Measurements from ENCODE around the gene RNU1-4.
"Not testable (repeated sequence)": the region's sequence is repeated elsewhere in the genome, so short reads cannot be mapped to it uniquely, and the experiment has no call there.

DNA sequence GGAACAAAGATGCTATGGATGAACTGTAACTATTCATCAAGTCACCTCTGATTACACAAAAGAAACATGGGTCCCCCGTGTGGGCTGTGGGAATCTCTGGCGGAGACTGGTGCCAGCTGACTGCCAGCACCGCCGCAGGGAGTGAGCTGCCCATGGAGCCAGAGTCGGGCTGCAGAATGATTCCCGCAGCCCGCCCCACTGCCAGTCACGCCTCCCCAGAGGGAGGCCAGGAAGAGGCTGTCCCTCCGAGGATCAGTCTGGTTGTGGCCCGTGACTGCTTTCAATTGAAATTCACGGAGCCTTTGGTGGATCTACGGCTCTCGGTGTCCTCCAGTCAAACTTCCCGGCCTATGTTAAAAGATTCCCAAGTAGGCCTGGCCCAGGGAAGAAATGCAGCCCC, 27.7 kb upstream of the RNU1-4 start:
- TF ChIP-seq, protein P1, sequence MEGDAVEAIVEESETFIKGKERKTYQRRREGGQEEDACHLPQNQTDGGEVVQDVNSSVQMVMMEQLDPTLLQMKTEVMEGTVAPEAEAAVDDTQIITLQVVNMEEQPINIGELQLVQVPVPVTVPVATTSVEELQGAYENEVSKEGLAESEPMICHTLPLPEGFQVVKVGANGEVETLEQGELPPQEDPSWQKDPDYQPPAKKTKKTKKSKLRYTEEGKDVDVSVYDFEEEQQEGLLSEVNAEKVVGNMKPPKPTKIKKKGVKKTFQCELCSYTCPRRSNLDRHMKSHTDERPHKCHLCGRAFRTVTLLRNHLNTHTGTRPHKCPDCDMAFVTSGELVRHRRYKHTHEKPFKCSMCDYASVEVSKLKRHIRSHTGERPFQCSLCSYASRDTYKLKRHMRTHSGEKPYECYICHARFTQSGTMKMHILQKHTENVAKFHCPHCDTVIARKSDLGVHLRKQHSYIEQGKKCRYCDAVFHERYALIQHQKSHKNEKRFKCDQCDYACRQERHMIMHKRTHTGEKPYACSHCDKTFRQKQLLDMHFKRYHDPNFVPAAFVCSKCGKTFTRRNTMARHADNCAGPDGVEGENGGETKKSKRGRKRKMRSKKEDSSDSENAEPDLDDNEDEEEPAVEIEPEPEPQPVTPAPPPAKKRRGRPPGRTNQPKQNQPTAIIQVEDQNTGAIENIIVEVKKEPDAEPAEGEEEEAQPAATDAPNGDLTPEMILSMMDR (IDR thresholded peaks at IDR 0.05; ENCODE audit: insufficient read depth, low read depth, low read length) = not testable (repeated sequence)
- not testable (repeated sequence) for TF ChIP-seq EZH2 (IDR thresholded peaks at IDR 0.05; ENCODE audit: insufficient read depth, low read length)

Measured in astrocyte (in vitro differentiated cells and primary cell).